ENCODE data around the gene MYO10. TPM values are rescaled to one million over a fixed set of nuclear protein-coding genes. Genes with fewer than 3 reads are reported as not detected.

MYO10 gene
- total RNA-seq, 2 donors from 2014 or later = 24.7 to 77.0 TPM

DNA sequence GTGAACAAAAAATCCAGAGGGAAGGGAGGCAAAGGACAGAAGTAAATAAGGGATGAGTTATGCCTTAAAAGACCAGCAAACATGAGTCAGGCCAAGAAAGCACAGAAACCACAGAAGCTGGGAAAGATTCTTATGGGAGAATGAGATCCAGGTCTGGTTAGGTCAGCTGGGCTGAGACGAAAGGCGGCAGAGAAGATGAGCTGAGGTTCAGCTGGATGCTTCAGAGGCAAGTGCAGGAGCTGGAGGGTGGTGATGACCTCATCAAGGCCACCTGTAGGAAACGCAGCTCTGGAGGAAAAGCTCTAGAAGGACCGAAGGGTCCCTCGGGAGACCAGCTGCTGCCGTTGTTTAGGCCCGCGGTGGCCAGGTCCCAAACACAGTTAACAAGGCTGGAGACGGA lies 152.0 kb downstream of the MYO10 start:
- intact Hi-C loops (cut with DNase I) = no loop called here
- H3K36me3 ChIP-seq = no peaks in the 10 kb centered on the region
- H3K9me3 ChIP-seq = no peaks in the 10 kb centered on the region
- H3K27ac ChIP-seq = no peak overlapping the region
- no peak for DNase-seq (ENCODE audit: low spot score)
- H3K4me1 ChIP-seq (replicated peaks) = no peaks in the 10 kb centered on the region
- no peak overlapping the region for H3K4me3 ChIP-seq
- no peaks in the 10 kb centered on the region for H3K27me3 ChIP-seq (replicated peaks; ENCODE audit: insufficient read depth)
- WGBS = 95% methylated on average over 9 of the region's 9 CpGs
- TF ChIP-seq POLR2AphosphoS5 (IDR thresholded peaks at IDR 0.05) = no peak
- TF ChIP-seq, protein P1, sequence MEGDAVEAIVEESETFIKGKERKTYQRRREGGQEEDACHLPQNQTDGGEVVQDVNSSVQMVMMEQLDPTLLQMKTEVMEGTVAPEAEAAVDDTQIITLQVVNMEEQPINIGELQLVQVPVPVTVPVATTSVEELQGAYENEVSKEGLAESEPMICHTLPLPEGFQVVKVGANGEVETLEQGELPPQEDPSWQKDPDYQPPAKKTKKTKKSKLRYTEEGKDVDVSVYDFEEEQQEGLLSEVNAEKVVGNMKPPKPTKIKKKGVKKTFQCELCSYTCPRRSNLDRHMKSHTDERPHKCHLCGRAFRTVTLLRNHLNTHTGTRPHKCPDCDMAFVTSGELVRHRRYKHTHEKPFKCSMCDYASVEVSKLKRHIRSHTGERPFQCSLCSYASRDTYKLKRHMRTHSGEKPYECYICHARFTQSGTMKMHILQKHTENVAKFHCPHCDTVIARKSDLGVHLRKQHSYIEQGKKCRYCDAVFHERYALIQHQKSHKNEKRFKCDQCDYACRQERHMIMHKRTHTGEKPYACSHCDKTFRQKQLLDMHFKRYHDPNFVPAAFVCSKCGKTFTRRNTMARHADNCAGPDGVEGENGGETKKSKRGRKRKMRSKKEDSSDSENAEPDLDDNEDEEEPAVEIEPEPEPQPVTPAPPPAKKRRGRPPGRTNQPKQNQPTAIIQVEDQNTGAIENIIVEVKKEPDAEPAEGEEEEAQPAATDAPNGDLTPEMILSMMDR (IDR thresholded peaks at IDR 0.05) = no peak
- no peak for TF ChIP-seq POLR2A (IDR thresholded peaks at IDR 0.05)

DNA sequence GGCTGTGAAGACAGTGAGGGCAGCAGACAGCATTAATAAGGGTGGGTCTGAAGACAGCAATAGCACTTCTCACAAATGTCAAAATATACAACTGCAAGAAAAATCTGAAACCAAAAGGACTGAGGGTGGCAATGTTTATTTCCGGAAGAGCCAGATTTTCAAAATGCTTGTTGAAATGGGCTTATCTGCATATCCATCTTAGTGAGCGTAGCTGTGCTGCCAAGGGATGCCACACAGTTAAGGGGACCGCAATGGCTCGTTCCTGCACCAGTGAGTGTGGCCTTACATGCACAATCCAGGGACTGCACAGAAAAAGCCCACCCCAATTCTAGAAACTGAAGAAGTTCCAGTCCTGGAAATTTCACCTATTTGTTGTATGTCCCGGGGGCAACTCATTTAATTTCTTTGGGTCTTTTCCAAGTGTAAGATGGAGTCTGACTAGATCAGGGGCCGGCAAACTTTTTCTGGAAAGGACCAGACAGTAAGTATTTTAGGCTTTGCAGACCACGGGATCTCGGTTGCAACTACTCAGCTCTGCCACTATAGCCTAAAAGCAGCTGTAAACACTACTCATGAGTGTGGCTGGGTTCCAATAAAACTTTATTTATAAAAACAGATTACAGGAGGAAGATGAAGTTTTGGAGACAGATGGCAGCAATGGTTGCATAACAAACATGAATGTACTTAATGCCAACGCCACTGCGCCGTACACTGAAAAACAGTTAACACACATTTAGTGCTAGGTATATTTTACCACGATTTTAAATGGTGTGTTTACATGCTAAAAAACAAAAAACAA lies 154.1 kb downstream of the MYO10 start:
- Histone ChIP-seq H3K4me3 (no peak overlapping the region), H3K9me3 (no peaks in the 10 kb centered on the region), H3K27ac (no peak overlapping the region), H3K36me3 (no peaks in the 10 kb centered on the region), H3K27me3 (replicated peaks; ENCODE audit: insufficient read depth) (no peaks in the 10 kb centered on the region), H3K4me1 (replicated peaks) (no peaks in the 10 kb centered on the region)
- intact Hi-C loops (cut with DNase I) = no loop called here
- DNase-seq (ENCODE audit: low spot score) = no peak
- TF ChIP-seq POLR2A (IDR thresholded peaks at IDR 0.05) = no peak
- TF ChIP-seq POLR2AphosphoS5 (IDR thresholded peaks at IDR 0.05) = no peak
- TF ChIP-seq, protein P1 (IDR thresholded peaks at IDR 0.05) = no peak
- WGBS = 84% methylated on average over 12 of the region's 12 CpGs

DNA sequence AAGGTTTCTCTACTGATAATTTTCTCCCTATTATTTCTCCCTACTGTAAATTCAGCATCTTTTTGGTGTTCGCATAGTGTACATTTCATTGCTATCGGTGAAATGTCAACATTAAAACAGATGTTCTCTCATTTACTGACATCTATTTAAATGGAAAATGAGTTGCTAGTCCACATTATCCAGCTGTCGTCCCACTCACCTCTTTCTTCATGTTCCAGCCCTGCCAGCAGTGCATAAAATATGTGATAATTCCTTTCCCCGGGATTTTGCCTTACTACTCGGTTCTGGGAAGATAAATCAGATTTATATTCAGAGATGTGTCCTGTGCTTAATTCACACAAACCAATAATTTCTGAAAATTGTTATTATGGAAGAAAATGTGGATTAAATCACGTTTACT lies 155.8 kb downstream of the MYO10 start:
- no peaks in the 10 kb centered on the region for H3K27me3 ChIP-seq (replicated peaks; ENCODE audit: insufficient read depth)
- no peaks in the 10 kb centered on the region for H3K9me3 ChIP-seq
- no peak overlapping the region for H3K27ac ChIP-seq
- TF ChIP-seq, protein P1 (IDR thresholded peaks at IDR 0.05) = no peak
- TF ChIP-seq POLR2A (IDR thresholded peaks at IDR 0.05) (no peak), POLR2AphosphoS5 (IDR thresholded peaks at IDR 0.05) (no peak)
- 64% methylated on average over 6 of the region's 6 CpGs for WGBS
- no peak for DNase-seq (ENCODE audit: low spot score)
- H3K4me3 ChIP-seq = no peak overlapping the region
- intact Hi-C loops (cut with DNase I) = no loop called here
- H3K4me1 ChIP-seq (replicated peaks) = no peaks in the 10 kb centered on the region
- no peaks in the 10 kb centered on the region for H3K36me3 ChIP-seq

DNA sequence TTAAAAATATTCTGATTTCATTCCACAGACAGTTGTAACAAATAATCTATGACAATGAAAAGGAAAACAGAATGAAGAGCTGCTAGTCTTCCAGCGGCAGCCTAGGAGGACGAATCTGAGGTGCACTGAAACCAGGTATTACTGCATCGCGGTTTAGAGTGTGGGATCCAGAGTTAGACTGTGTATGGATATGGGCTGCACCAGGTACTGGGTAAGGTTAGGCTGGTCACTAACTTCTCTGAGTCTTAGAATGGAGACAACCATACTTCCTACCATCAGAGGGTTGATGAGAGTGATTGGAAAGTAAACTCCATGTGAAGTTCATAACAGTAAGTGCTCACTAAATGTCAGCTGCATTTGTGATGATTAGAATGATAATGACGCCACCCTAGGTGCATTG lies 158.7 kb downstream of the MYO10 start:
- WGBS = 95% methylated on average over 5 of the region's 5 CpGs
- Histone ChIP-seq H3K27me3 (replicated peaks; ENCODE audit: insufficient read depth) (no peaks in the 10 kb centered on the region), H3K4me1 (replicated peaks) (no peaks in the 10 kb centered on the region), H3K36me3 (no peaks in the 10 kb centered on the region), H3K27ac (peak overlapping the region in 1 of 2 donors; percentile 16), H3K4me3 (no peak overlapping the region), H3K9me3 (no peaks in the 10 kb centered on the region)
- intact Hi-C loops (cut with DNase I) = no loop called here
- TF ChIP-seq, protein P1 (IDR thresholded peaks at IDR 0.05) = no peak
- TF ChIP-seq POLR2AphosphoS5 (IDR thresholded peaks at IDR 0.05) (no peak), POLR2A (IDR thresholded peaks at IDR 0.05) (no peak)
- no peak for DNase-seq (ENCODE audit: low spot score)
